ENCODE data around the gene FARP1. TPM values are rescaled to one million over a fixed set of nuclear protein-coding genes. Genes with fewer than 3 reads are reported as not detected.

FARP1 gene
- total and polyA plus RNA-seq, 2 of the 8 experiments (the other 6 are each of a cell fraction or from before 2014, with no cell fraction given) = 24.7 to 104 TPM

- TF ChIP-seq SIX5 (IDR thresholded peaks at IDR 0.05; ENCODE audit: low read depth, low read length) (no peak), JUN (IDR thresholded peaks at IDR 0.05; ENCODE audit: low read depth, low read length) (no peak), ASH2L (IDR thresholded peaks at IDR 0.05; ENCODE audit: low read length) (peak; percentile 18), CEBPB (IDR thresholded peaks at IDR 0.05; ENCODE audit: low read depth, low read length) (0 out of 2 replicates have a peak, but pooled peaks have one; percentile 48), RFX5 (IDR thresholded peaks at IDR 0.05; ENCODE audit: borderline replicate concordance, low read depth, low read length) (no peak)
These were observed 349.6 kb downstream of the FARP1 start (continued) for GRCh38 chr13:98492335-98493041.

Data from H1 (cell line).